ENCODE data around the gene FPGS. TPM values are rescaled to one million over a fixed set of nuclear protein-coding genes. Genes with fewer than 3 reads are reported as not detected.

FPGS gene
- total and polyA plus RNA-seq, 2 donors (not counting 1 experiment from before 2014, with no cell fraction given) = 103 to 136 TPM

GRCh38 chr9:127806871-127807270, 4.2 kb downstream of the FPGS start:
- peaks cover 14 to 22% of the 10 kb centered on the region in 2 donors for H3K4me1 ChIP-seq (ENCODE audit: control insufficient read depth in 2 of 2, insufficient read depth in 2 of 2, low read length in 2 of 2)
- no peaks in the 10 kb centered on the region for H3K9me3 Mint-ChIP-seq (ENCODE audit: insufficient read depth)

More at GRCh38 chr9:127806871-127807270, 4.2 kb downstream of the FPGS start:
- H3K27ac Mint-ChIP-seq = no peak overlapping the region
- no peaks in the 10 kb centered on the region for H3K9me3 ChIP-seq (ENCODE audit: control extremely low read depth in 1 of 3, control insufficient read depth in 2 of 3, insufficient read depth in 1 of 3, low read length in 2 of 3)
- H3K4me2 ChIP-seq (replicated peaks; ENCODE audit: low read depth, low read length, poor library complexity, severe bottlenecking) = no peak overlapping the region
- H3K27me3 Mint-ChIP-seq = no peaks in the 10 kb centered on the region
- intact Hi-C loops (cut with micrococcal nuclease) = no loop called here
- H4K20me1 ChIP-seq (ENCODE audit: control insufficient read depth, insufficient read depth, low read length, poor library complexity, severe bottlenecking) = peaks cover 8% of the 10 kb centered on the region
- ATAC-seq (ENCODE audit: low read depth) (no peak), DNase-seq (no peak)
- H3K9ac ChIP-seq (ENCODE audit: low read length) = no peak overlapping the region
- WGBS (ENCODE audit: insufficient coverage) = 98% methylated on average over 11 of the region's 14 CpGs
- ChIA-PET CTCF (no interaction called here), POLR2A (no interaction called here)
- no peaks in the 10 kb centered on the region for H3K27me3 ChIP-seq (replicated peaks in 1 of 4; ENCODE audit: control extremely low read depth in 1 of 4, control insufficient read depth in 3 of 4, insufficient read depth in 4 of 4, low read length in 3 of 4)
- TF ChIP-seq CTCF (IDR thresholded peaks at IDR 0.05) (no peak), EZH2 (IDR thresholded peaks at IDR 0.05; ENCODE audit: borderline replicate concordance, insufficient read depth, low read depth, low read length, poor library complexity, severe bottlenecking) (no peak)
- H3K36me3 ChIP-seq (replicated peaks in 1 of 2; ENCODE audit: control extremely low read depth in 1 of 2, control insufficient read depth in 1 of 2, extremely low read depth in 1 of 2, insufficient read depth in 2 of 2, low read length in 1 of 2) = peaks cover 0 to 47% of the 10 kb centered on the region in 2 experiments
- H2AFZ ChIP-seq (ENCODE audit: insufficient read depth, low read depth, low read length, poor library complexity, severe bottlenecking) = no peak overlapping the region
- peaks cover 22% of the 10 kb centered on the region for H3K4me1 Mint-ChIP-seq
- no peak overlapping the region for H3K4me3 ChIP-seq (ENCODE audit: control extremely low read depth in 1 of 5, extremely low read depth in 1 of 5, insufficient read depth in 1 of 5, low read depth in 2 of 5, low read length in 4 of 5)
- H3K79me2 ChIP-seq (ENCODE audit: control insufficient read depth, insufficient read depth, low read length) = peaks cover 47% of the 10 kb centered on the region
- no peak overlapping the region for H3K4me3 Mint-ChIP-seq
- H3K27ac ChIP-seq (ENCODE audit: low read length in 2 of 2) = no peak overlapping the region

All from B cell (primary cell).